HepG2 (cell line): ENCODE results near the gene NAV2. TPM values are rescaled to one million over a fixed set of nuclear protein-coding genes. Genes with fewer than 3 reads are reported as not detected.

ENCODE experiments used
- E2F1 ChIP-seq: sonication (generic); formaldehyde crosslinking; IDR thresholded peaks from 2 replicates; pipeline ENCODE4 v1.5.0; 2020; ENCODE audit warnings: missing genetic modification reagents
- GMEB2 ChIP-seq: IDR thresholded peaks from 2 replicates; pipeline ENCODE4 v1.6.1; 2016; ENCODE audit warnings: missing biosample characterization, missing genetic modification reagents, low read depth
- HHEX ChIP-seq: IDR thresholded peaks from 2 replicates; pipeline ENCODE4 v1.6.1; 2016; ENCODE audit warnings: control low read depth
- HIVEP1 ChIP-seq: sonication (generic); formaldehyde crosslinking; IDR thresholded peaks from 2 replicates; pipeline ENCODE4 v1.4.0; 2020; ENCODE audit warnings: mild to moderate bottlenecking, missing genetic modification reagents
- KAT8 ChIP-seq: IDR thresholded peaks from 2 replicates; pipeline ENCODE4 v1.6.1; 2016; ENCODE audit warnings: missing genetic modification reagents, missing compliant biosample characterization
- MAX ChIP-seq: IDR thresholded peaks from 2 replicates; pipeline ENCODE4 v1.6.1; 2012; ENCODE audit warnings: inconsistent platforms
- MYPOP ChIP-seq: sonication (generic); formaldehyde crosslinking; IDR thresholded peaks from 2 replicates; pipeline ENCODE4 v1.8.1; 2023; ENCODE audit warnings: mild to moderate bottlenecking, moderate library complexity, missing genetic modification reagents
- RXRB ChIP-seq: IDR thresholded peaks from 2 replicates; pipeline ENCODE4 v1.6.1; 2016; ENCODE audit warnings: borderline replicate concordance, missing genetic modification reagents, missing compliant biosample characterization
- SATB2 ChIP-seq: sonication (generic); formaldehyde crosslinking; IDR thresholded peaks from 2 replicates; pipeline ENCODE4 v1.5.0; 2020; ENCODE audit warnings: missing genetic modification reagents
- TOPORS ChIP-seq: sonication (generic); formaldehyde crosslinking; IDR thresholded peaks from 2 replicates; pipeline ENCODE4 v1.8.0; 2023; ENCODE audit warnings: mild to moderate bottlenecking, missing genetic modification reagents
- ZNF34 ChIP-seq: sonication (generic); formaldehyde crosslinking; IDR thresholded peaks from 2 replicates; pipeline ENCODE4 v1.4.0; 2020; ENCODE audit warnings: mild to moderate bottlenecking, missing genetic modification reagents, borderline replicate concordance
- ZNF414 ChIP-seq: sonication (generic); formaldehyde crosslinking; IDR thresholded peaks from 2 replicates; pipeline ENCODE4 v1.5.0; 2020; ENCODE audit warnings: missing genetic modification reagents
- ZNF672 ChIP-seq: sonication (generic); formaldehyde crosslinking; IDR thresholded peaks from 2 replicates; pipeline ENCODE4 v1.8.1; 2022; ENCODE audit warnings: missing genetic modification reagents
- ZNF703 ChIP-seq: sonication (generic); formaldehyde crosslinking; IDR thresholded peaks from 2 replicates; pipeline ENCODE4 v1.5.1; 2020; ENCODE audit warnings: missing genetic modification reagents, mild to moderate bottlenecking, moderate library complexity, borderline replicate concordance
- ZNF841 ChIP-seq: sonication (generic); formaldehyde crosslinking; IDR thresholded peaks from 2 replicates; pipeline ENCODE4 v1.8.1; 2023; ENCODE audit warnings: missing genetic modification reagents, borderline replicate concordance
- ZSCAN9 ChIP-seq: IDR thresholded peaks from 2 replicates; pipeline ENCODE4 v1.6.1; 2016; ENCODE audit warnings: borderline replicate concordance
- polyA plus RNA-seq, 8 experiments: library from polyadenylated mRNA; depleted of rRNA in 3 of 8; stranded (reverse) in 7 of 8; unstranded in 1 of 8; fragments of >200 nt; fragmentation: Illumina TruSeq in 4 of 8; extraction: Trizol in 4 of 8; gene quantifications; 2 replicates each; pipeline versions ENCODE4 v1.2.1 to v1.2.3, GENCODE V29; 2011 to 2016; ENCODE audit warnings: low read depth in 4 of 8, missing spikeins in 1 of 8, mixed read lengths in 1 of 8; ENCODE audit not compliant: insufficient read depth in 1 of 8
- total RNA-seq, 5 experiments: library from RNA; depleted of rRNA; stranded (reverse); fragments of >200 nt; fragmentation: Illumina TruSeq; extraction: Trizol; gene quantifications; 2 replicates each; pipeline ENCODE4 v1.2.3, GENCODE V29; 2016; ENCODE audit warnings: low read depth in 1 of 5
- TF ChIP-seq, protein P1 (sequence below): sonication (generic); formaldehyde crosslinking; IDR thresholded peaks from 2 replicates; pipeline ENCODE4 v1.5.0; 2020; ENCODE audit warnings: mild to moderate bottlenecking, missing genetic modification reagents
- TF ChIP-seq, protein P2 (sequence below): sonication (generic); formaldehyde crosslinking; IDR thresholded peaks from 2 replicates; pipeline ENCODE4 v1.4.0; 2020; ENCODE audit warnings: missing genetic modification reagents

NAV2 gene
- total and polyA plus RNA-seq, 2 of the 13 experiments (the other 11 are each of a cell fraction or from before 2014, with no cell fraction given) = 9.3 to 34.6 TPM

GRCh38 chr11:19976281-19976941 is 263.8 kb downstream of the NAV2 start (continued):
- TF ChIP-seq GMEB2 (no peak), ZNF414 (no peak), E2F1 (CRISPR knock-in tag) (no peak), HIVEP1 (0 out of 2 replicates have a peak, but pooled peaks have one; percentile 13), ZNF841 (CRISPR knock-in tag) (no peak), TOPORS (CRISPR knock-in tag) (no peak), SATB2 (CRISPR knock-in tag) (no peak), MYPOP (CRISPR knock-in tag) (0 out of 2 replicates have a peak, but pooled peaks have one; percentile 25), ZNF672 (CRISPR knock-in tag) (no peak), RXRB (CRISPR knock-in tag) (peak; percentile 54; the same call in 1 of the 2 replicates), MAX (peak; percentile 40; the same call in 1 of the 2 replicates), HHEX (CRISPR knock-in tag) (no peak), ZNF703 (CRISPR knock-in tag) (no peak), ZNF34 (no peak), ZSCAN9 (CRISPR knock-in tag) (no peak; the same call in 1 of the 2 replicates), KAT8 (peak; percentile 52)
- TF ChIP-seq, protein P1, sequence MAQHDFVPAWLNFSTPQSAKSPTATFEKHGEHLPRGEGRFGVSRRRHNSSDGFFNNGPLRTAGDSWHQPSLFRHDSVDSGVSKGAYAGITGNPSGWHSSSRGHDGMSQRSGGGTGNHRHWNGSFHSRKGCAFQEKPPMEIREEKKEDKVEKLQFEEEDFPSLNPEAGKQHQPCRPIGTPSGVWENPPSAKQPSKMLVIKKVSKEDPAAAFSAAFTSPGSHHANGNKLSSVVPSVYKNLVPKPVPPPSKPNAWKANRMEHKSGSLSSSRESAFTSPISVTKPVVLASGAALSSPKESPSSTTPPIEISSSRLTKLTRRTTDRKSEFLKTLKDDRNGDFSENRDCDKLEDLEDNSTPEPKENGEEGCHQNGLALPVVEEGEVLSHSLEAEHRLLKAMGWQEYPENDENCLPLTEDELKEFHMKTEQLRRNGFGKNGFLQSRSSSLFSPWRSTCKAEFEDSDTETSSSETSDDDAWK (CRISPR knock-in tag) = no peak
- TF ChIP-seq, protein P2, sequence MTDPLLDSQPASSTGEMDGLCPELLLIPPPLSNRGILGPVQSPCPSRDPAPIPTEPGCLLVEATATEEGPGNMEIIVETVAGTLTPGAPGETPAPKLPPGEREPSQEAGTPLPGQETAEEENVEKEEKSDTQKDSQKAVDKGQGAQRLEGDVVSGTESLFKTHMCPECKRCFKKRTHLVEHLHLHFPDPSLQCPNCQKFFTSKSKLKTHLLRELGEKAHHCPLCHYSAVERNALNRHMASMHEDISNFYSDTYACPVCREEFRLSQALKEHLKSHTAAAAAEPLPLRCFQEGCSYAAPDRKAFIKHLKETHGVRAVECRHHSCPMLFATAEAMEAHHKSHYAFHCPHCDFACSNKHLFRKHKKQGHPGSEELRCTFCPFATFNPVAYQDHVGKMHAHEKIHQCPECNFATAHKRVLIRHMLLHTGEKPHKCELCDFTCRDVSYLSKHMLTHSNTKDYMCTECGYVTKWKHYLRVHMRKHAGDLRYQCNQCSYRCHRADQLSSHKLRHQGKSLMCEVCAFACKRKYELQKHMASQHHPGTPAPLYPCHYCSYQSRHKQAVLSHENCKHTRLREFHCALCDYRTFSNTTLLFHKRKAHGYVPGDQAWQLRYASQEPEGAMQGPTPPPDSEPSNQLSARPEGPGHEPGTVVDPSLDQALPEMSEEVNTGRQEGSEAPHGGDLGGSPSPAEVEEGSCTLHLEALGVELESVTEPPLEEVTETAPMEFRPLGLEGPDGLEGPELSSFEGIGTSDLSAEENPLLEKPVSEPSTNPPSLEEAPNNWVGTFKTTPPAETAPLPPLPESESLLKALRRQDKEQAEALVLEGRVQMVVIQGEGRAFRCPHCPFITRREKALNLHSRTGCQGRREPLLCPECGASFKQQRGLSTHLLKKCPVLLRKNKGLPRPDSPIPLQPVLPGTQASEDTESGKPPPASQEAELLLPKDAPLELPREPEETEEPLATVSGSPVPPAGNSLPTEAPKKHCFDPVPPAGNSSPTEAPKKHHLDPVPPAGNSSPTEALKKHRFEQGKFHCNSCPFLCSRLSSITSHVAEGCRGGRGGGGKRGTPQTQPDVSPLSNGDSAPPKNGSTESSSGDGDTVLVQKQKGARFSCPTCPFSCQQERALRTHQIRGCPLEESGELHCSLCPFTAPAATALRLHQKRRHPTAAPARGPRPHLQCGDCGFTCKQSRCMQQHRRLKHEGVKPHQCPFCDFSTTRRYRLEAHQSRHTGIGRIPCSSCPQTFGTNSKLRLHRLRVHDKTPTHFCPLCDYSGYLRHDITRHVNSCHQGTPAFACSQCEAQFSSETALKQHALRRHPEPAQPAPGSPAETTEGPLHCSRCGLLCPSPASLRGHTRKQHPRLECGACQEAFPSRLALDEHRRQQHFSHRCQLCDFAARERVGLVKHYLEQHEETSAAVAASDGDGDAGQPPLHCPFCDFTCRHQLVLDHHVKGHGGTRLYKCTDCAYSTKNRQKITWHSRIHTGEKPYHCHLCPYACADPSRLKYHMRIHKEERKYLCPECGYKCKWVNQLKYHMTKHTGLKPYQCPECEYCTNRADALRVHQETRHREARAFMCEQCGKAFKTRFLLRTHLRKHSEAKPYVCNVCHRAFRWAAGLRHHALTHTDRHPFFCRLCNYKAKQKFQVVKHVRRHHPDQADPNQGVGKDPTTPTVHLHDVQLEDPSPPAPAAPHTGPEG (CRISPR knock-in tag) = no peak
